ENCODE data around the gene OBP2B. TPM values are rescaled to one million over a fixed set of nuclear protein-coding genes. Genes with fewer than 3 reads are reported as not detected.

Gene OBP2B
- total RNA-seq, 2 experiments from 2014 or later = not detected

DNA sequence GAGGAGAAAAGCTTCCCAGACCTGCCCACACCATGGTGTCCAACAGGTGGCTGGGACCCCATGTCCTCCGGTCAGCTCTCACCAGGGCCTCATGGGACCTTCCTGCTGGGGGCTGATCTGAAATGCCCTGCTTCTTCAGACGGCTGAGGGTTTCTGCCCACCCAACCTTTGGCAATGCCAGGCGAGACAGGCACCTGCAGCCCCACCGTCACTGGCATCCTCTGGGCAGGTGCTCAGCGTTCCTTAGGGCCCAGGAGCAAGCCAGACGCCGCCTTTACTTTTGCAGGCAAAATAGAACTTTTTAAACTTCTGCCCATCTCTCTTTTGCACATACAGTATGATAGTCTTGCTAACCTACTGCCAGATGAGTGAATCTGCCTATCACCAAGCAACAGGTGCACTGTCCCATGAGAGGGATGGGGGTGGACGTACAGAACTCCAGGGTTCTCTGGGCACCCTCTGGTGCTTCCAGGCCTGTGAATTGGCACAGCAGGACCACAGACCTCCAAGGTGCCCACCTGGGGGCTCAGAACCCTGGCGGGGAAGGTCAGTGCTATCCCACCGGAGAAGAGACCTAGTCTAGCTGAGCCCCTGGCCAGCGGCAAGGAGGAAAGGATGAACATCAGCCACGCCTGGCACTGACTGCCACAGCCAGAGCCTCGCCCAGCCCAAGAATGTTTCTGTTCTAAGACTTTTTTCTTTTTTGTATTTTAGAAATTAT is 7.5 kb downstream of the OBP2B start:
- Mint-ChIP-seq H3K4me3 (no peak overlapping the region), H3K27me3 (ENCODE audit: low read depth) (peaks cover 11% of the 10 kb centered on the region), H3K27ac (no peak overlapping the region), H3K36me3 (ENCODE audit: low read depth) (peaks cover 1% of the 10 kb centered on the region), H3K4me1 (ENCODE audit: low read depth) (peaks cover 3% of the 10 kb centered on the region), H3K9me3 (no peaks in the 10 kb centered on the region)
- CTCF ChIA-PET = interaction anchor here (1.0 kb wide), 1 partner anchor 55 kb away, joined by 3 read pairs; no protein-coding TSS in a partner anchor
- DNase-seq = no peak
- intact Hi-C loops (cut with micrococcal nuclease) = no loop called here

DNA sequence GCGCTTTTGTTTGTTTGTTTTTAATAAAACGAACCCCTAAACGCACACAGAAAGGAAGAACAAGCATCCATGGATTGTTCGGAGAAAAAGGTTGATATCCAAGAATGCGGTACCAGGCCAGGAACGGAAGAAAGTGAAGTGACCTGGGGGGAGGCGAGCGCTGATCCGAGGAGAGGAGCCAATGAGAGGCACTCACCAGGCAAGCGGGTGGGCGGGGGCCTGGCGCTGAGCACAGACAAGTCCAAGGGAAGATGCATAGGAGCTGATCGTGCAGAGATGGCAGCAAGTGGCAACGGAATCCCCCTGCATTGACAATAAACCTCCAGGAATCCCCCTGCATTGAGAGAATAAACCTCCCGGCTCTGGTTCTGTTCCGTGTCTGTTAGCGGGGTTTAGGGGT is 8.4 kb downstream of the OBP2B start:
- Mint-ChIP-seq H3K27ac (no peak overlapping the region), H3K4me3 (no peak overlapping the region), H3K27me3 (ENCODE audit: low read depth) (peaks cover 11% of the 10 kb centered on the region), H3K9me3 (no peaks in the 10 kb centered on the region), H3K36me3 (ENCODE audit: low read depth) (peaks cover 1% of the 10 kb centered on the region), H3K4me1 (ENCODE audit: low read depth) (peaks cover 3% of the 10 kb centered on the region)
- no peak for DNase-seq
- intact Hi-C loops (cut with micrococcal nuclease) = no loop called here
- CTCF ChIA-PET = no interaction called here

DNA sequence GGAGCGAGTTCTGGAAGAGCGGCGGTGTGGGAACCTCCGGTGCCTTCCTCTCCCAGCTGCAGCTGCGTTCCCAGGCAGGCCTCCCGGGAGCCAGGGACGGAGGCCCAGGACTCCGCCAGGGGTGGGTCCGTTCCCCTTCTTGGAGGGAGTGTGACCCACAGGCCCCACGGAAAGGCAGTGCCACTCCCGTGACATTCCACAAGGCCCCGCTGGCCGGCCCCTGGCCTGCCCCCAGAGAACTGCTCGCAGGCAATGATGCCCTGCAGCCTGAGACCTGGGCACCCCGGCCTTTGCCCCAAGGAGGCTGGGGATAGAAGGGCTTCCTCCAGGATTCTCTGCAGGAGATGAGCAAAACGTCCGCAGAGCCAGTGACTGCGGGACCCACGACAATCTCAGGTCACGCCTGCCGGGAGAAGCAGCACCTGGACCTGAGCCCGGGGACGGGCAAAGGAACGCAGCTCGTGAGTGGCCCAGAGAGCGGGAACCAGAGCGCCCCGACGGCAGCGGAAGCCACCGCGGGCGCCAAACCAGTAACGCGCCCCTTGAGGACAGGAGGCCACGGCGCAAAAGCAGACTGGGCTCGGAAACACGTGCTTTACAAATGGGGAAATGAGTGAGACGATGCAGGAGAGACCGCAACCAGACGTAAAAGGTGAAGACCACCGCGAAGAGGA is 9.3 kb downstream of the OBP2B start:
- CTCF ChIA-PET = interaction anchor here (0.5 to 1.8 kb wide), 2 partner anchors 13 to 14 kb away, joined by 3 to 16 read pairs; no protein-coding TSS in a partner anchor
- intact Hi-C loops (cut with micrococcal nuclease) = no loop called here
- H3K4me3 Mint-ChIP-seq = peak overlapping the region; percentile 50

DNA sequence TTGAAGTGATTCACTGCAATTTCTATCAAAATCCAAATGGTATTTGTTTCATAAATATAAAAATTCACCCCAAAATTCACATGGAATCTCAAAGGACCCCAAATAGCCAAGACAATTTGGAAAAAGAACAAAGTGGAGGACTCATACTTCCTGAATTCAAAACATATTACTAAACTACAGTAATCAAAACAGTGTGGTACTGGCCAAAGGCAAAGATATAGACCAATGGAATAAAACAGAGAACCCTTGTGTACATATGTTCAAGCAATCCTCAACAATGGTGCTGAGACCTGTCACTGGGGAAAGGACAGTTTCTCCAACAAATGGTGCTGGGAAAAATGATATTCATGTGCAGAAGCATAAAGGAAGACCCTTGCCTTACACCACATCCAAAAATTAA is 14.0 kb downstream of the OBP2B start:
- Mint-ChIP-seq H3K36me3 (ENCODE audit: low read depth) (peaks cover under 1% of the 10 kb centered on the region), H3K4me1 (ENCODE audit: low read depth) (peaks cover under 1% of the 10 kb centered on the region), H3K27me3 (ENCODE audit: low read depth) (peaks cover 11% of the 10 kb centered on the region), H3K4me3 (no peak overlapping the region), H3K27ac (no peak overlapping the region), H3K9me3 (no peaks in the 10 kb centered on the region)
- intact Hi-C loops (cut with micrococcal nuclease) = no loop called here
- CTCF ChIA-PET = interaction anchor here (1.6 kb wide), 1 partner anchor 8 kb away, joined by 4 read pairs; no protein-coding TSS in a partner anchor
- DNase-seq = no peak

More for the DNA sequence above, 9.3 kb downstream of the OBP2B start:
- Mint-ChIP-seq H3K4me1 (ENCODE audit: low read depth) (peaks cover 3% of the 10 kb centered on the region), H3K27ac (no peak overlapping the region), H3K36me3 (ENCODE audit: low read depth) (peaks cover 1% of the 10 kb centered on the region), H3K27me3 (ENCODE audit: low read depth) (peaks cover 17% of the 10 kb centered on the region), H3K9me3 (no peaks in the 10 kb centered on the region)
- peak; percentile 59 for DNase-seq

DNA sequence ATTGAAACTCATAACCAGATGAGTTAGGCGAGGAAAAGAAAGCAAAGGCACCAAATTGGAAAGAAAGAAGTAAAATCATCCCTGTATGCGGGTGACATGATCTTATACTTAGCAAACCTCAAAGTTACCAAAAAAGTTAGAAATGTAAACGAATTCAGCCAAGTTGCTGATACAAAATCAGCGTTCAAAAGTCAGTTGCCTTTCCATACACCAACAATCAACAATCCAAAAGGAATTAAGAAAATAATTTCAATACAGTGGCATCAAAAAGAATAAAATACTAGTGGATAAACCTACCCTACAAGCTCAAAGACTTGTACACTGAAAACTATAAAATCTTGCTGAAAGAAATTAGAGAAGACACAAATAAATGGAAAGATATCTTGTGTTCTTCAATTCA is 14.5 kb downstream of the OBP2B start:
- no peaks in the 10 kb centered on the region for H3K36me3 Mint-ChIP-seq (ENCODE audit: low read depth)
- intact Hi-C loops (cut with micrococcal nuclease) = no loop called here
- peaks cover 9% of the 10 kb centered on the region for H3K27me3 Mint-ChIP-seq (ENCODE audit: low read depth)
- H3K4me3 Mint-ChIP-seq = no peak overlapping the region
- no peak for DNase-seq
- no peaks in the 10 kb centered on the region for H3K4me1 Mint-ChIP-seq (ENCODE audit: low read depth)
- H3K27ac Mint-ChIP-seq = no peak overlapping the region
- CTCF ChIA-PET = no interaction called here
- no peaks in the 10 kb centered on the region for H3K9me3 Mint-ChIP-seq

DNA sequence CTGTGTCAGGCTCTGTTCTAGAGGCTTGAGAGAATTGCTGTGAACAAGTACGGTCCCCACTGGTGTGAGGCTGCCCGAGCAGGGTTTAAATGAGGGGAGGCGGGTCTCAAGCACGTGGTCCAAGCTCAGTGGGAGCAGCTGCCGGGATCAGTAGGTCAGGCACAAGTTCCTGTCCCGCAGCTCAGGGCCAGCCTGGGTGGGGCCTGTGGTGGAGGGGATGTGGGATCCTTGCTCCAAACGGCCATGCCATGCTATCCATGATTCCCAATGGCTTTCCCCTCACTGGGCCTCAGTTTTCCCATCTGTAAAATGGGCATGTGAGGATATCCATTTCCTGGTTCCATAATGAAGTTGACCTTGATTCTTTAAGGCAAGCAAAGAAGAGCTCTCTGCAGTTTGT is 17.1 kb downstream of the OBP2B start:
- Mint-ChIP-seq H3K36me3 (ENCODE audit: low read depth) (no peaks in the 10 kb centered on the region), H3K4me1 (ENCODE audit: low read depth) (no peaks in the 10 kb centered on the region), H3K4me3 (no peak overlapping the region), H3K27ac (no peak overlapping the region), H3K9me3 (no peaks in the 10 kb centered on the region), H3K27me3 (ENCODE audit: low read depth) (peaks cover 21% of the 10 kb centered on the region)
- CTCF ChIA-PET = interaction anchor here (1.1 to 1.3 kb wide), 2 partner anchors 12 to 295 kb away, joined by 3 to 5 read pairs; no protein-coding TSS in a partner anchor
- intact Hi-C loops (cut with micrococcal nuclease) = no loop called here
- no peak for DNase-seq

DNA sequence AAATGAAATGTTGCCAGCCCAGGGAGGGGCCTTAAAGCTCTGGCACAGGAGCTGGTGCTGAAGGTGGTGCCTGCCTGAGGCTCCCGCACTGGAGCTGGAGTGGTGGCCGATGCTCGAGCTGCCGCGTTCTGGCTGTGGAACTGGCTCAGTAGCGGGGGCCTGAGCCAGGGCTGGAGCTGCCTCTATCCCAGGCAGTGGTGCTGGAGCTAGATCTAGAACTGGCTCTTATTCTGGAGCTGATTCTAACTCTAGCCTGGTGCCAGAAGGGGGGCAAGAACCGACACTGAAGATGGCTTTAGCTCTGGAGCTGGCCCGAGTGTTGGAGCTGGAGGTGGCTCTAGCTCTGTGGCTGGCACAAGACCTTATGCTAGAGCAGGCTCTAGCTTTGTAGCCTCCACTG is 19.2 kb downstream of the OBP2B start:
- Mint-ChIP-seq H3K4me1 (ENCODE audit: low read depth) (peaks cover 8% of the 10 kb centered on the region), H3K27me3 (ENCODE audit: low read depth) (peaks cover 16% of the 10 kb centered on the region), H3K9me3 (no peaks in the 10 kb centered on the region), H3K4me3 (no peak overlapping the region), H3K36me3 (ENCODE audit: low read depth) (no peaks in the 10 kb centered on the region), H3K27ac (no peak overlapping the region)
- intact Hi-C loops (cut with micrococcal nuclease) = loop anchor here (5.0 kb wide), 1 partner anchor 47 kb away; no protein-coding TSS in a partner anchor
- no peak for DNase-seq
- CTCF ChIA-PET = interaction anchor here (0.6 to 1.2 kb wide), 4 partner anchors 9 to 779 kb away, joined by 3 to 5 read pairs (median 5); no protein-coding TSS in a partner anchor

DNA sequence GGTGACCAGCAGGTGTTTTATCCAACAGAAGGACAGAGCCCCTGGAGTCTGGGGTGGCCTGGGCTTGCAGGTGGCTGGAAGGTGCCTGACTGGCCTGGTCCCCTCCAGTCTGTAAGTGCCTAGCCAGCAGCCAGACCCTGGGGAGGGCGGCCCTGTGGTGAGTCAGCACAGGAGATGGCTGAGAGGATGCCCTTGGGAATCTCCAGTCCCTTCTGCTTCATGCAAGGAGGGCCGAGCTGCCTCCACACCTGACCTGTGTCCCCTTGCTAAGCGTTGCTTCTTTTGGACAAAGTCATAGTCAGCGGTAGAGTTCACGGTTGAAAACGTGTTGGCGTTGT is 20.2 kb downstream of the OBP2B start:
- Mint-ChIP-seq H3K4me1 (ENCODE audit: low read depth) (peaks cover 14% of the 10 kb centered on the region), H3K4me3 (no peak overlapping the region), H3K27me3 (ENCODE audit: low read depth) (peaks cover 19% of the 10 kb centered on the region), H3K27ac (no peak overlapping the region), H3K9me3 (no peaks in the 10 kb centered on the region), H3K36me3 (ENCODE audit: low read depth) (no peaks in the 10 kb centered on the region)
- intact Hi-C loops (cut with micrococcal nuclease) = loop anchor here (5.0 kb wide), 1 partner anchor 48 kb away; no protein-coding TSS in a partner anchor
- CTCF ChIA-PET = interaction anchor here (3.9 to 4.1 kb wide), 2 partner anchors 50 to 297 kb away, joined by 16 to 21 read pairs; no protein-coding TSS in a partner anchor
- no peak for DNase-seq

DNA sequence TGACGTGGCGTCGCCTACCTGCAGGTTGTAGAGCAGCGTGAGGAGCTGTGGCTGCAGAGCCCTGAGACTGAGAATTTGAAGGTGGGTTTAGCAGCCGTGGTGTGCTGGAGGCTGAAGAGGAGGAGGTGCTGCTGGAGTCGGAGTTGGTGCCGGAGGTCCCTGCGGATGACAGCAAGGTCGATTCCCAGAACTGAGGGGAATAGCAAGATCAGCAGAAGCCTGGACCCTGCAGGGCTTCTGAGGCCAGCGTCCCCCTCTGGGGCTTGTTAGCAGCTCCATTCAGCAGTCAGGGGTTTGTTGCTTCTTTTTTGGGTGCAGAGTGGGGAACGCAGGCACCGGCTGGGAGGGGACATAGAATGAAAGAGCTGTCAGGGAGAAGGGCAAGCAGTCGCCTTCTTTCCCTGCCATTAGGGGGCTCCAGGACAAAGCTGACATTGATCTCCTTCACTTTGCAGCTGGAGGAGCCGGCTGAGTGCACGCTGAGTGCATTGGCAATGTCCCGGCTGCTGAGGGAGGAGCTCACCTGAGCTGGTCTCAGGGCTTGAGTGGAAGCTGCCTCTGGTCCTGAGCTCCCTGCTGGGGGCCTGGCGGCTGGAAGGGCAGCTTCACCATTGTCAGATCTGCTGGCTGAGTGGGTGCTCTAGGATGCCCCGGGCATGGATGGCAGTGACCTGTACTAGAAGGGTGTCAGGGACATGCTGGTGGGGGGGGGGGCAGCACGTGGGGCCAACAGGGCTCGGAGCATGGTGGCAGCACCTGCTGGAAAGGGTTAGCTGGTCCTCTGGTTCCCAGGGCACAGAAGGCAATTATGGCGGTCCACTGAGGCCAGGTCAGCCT is 20.8 kb downstream of the OBP2B start:
- Mint-ChIP-seq H3K4me3 (no peak overlapping the region), H3K27me3 (ENCODE audit: low read depth) (peaks cover 22% of the 10 kb centered on the region), H3K9me3 (no peaks in the 10 kb centered on the region), H3K36me3 (ENCODE audit: low read depth) (no peaks in the 10 kb centered on the region), H3K27ac (no peak overlapping the region), H3K4me1 (ENCODE audit: low read depth) (peaks cover 14% of the 10 kb centered on the region)
- no peak for DNase-seq
- intact Hi-C loops (cut with micrococcal nuclease) = loop anchor here (5.0 kb wide), 1 partner anchor 49 kb away; no protein-coding TSS in a partner anchor
- CTCF ChIA-PET = interaction anchor here (2.2 to 4.1 kb wide), 5 partner anchors 11 to 298 kb away, joined by 13 to 29 read pairs (median 16); no protein-coding TSS in a partner anchor

DNA sequence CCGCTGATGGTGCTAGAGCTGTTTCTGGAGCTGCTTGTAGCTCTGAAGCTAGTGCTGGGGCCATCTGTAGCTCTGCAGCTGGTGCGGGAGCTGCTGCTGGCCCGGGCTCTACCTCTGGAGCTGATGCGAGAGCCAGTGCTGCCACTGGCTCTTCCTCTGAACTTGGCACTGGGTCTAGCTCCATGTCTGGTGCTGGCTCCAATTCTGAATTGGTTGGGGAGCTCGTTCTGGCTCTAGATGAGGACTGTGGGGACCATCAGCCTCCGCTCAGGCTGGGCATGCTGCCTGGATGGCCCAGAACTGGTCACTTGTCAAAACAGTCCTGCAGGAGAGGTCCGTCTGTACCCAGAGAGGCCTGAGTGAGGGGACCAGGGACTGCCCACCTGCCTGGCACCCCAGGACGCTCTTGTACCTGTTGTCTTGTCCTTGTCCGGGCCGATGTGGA is 21.5 kb downstream of the OBP2B start:
- peaks cover 14% of the 10 kb centered on the region for H3K4me1 Mint-ChIP-seq (ENCODE audit: low read depth)
- no peaks in the 10 kb centered on the region for H3K9me3 Mint-ChIP-seq
- CTCF ChIA-PET = interaction anchor here (0.9 to 4.1 kb wide), 11 partner anchors 8 to 298 kb away, joined by 3 to 29 read pairs (median 10); no protein-coding TSS in a partner anchor
- intact Hi-C loops (cut with micrococcal nuclease) = loop anchor here (5.0 kb wide), 1 partner anchor 50 kb away; no protein-coding TSS in a partner anchor
- H3K36me3 Mint-ChIP-seq (ENCODE audit: low read depth) = no peaks in the 10 kb centered on the region
- peaks cover 27% of the 10 kb centered on the region for H3K27me3 Mint-ChIP-seq (ENCODE audit: low read depth)
- no peak overlapping the region for H3K4me3 Mint-ChIP-seq
- no peak overlapping the region for H3K27ac Mint-ChIP-seq
- DNase-seq = no peak

DNA sequence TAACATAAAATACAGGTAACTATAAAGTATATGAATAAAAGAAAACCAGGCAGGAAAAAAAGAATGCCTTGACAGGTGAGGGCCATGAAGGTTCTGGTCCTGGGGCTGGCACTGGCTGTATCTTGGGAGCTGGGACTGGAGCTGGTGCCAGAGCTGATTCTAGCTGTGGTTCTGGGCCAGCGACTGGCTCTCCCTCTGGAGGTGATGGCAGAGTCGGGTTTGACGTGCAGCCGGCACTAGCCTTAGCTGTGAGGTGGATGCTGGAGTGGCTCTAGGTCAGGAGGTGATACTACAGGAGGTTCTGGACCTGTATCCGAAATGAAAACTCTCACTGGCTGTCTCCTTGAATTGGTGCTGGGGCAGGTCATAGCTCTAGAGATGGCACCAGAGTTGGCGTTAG is 22.3 kb downstream of the OBP2B start:
- CTCF ChIA-PET = interaction anchor here (0.8 to 4.1 kb wide), 18 partner anchors 9 to 299 kb away, joined by 3 to 29 read pairs (median 6); no protein-coding TSS in a partner anchor
- intact Hi-C loops (cut with micrococcal nuclease) = loop anchor here (1.0 to 5.0 kb wide), 2 partner anchors 51 to 300 kb away; no protein-coding TSS in a partner anchor
- no peak overlapping the region for H3K27ac Mint-ChIP-seq
- no peaks in the 10 kb centered on the region for H3K36me3 Mint-ChIP-seq (ENCODE audit: low read depth)
- peaks cover 32% of the 10 kb centered on the region for H3K27me3 Mint-ChIP-seq (ENCODE audit: low read depth)
- no peaks in the 10 kb centered on the region for H3K9me3 Mint-ChIP-seq
- H3K4me1 Mint-ChIP-seq (ENCODE audit: low read depth) = peaks cover 14% of the 10 kb centered on the region
- no peak for DNase-seq
- H3K4me3 Mint-ChIP-seq = no peak overlapping the region
